ENCODE data around the gene GLS2.

DNA sequence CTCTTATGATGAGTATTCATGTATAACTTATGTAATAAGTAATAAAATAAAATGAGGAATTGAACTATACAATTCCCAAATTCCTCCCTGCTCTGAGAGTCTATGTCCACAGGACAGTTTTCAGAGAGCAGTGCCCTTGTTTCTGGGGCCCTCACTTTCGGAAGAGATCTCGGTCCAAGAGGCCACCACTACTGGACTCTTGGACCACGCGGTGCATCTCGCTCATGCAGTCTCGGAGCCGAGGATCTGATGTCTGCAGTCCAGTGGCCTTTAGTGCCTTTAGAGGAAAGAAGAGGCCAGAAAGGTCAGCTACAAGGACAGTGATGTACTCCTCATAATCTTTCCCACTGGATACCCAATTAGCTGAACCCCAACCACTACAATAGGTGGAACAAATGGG, 8.3 kb downstream of the GLS2 start:
- TF ChIP-seq, protein P1, sequence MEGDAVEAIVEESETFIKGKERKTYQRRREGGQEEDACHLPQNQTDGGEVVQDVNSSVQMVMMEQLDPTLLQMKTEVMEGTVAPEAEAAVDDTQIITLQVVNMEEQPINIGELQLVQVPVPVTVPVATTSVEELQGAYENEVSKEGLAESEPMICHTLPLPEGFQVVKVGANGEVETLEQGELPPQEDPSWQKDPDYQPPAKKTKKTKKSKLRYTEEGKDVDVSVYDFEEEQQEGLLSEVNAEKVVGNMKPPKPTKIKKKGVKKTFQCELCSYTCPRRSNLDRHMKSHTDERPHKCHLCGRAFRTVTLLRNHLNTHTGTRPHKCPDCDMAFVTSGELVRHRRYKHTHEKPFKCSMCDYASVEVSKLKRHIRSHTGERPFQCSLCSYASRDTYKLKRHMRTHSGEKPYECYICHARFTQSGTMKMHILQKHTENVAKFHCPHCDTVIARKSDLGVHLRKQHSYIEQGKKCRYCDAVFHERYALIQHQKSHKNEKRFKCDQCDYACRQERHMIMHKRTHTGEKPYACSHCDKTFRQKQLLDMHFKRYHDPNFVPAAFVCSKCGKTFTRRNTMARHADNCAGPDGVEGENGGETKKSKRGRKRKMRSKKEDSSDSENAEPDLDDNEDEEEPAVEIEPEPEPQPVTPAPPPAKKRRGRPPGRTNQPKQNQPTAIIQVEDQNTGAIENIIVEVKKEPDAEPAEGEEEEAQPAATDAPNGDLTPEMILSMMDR (IDR thresholded peaks at IDR 0.05) = no peak
- TF ChIP-seq POLR2A (IDR thresholded peaks at IDR 0.05) (no peak), POLR2AphosphoS5 (IDR thresholded peaks at IDR 0.05) (no peak), EP300 (IDR thresholded peaks at IDR 0.05) (no peak)
